Keratinocyte (primary cell): ENCODE data around the gene ARHGAP15. TPM values are rescaled to one million over a fixed set of nuclear protein-coding genes. Genes with fewer than 3 reads are reported as not detected.

Experiments
- DNase-seq: peaks from one replicate; pipeline ENCODE4 v3.0.0-alpha.2; 2011; ENCODE audit warnings: low read depth, missing footprints, low spot score
- FAIRE-seq: peaks from 2 replicates; lab custom pipeline; 2011; peaks lifted over from hg19 to GRCh38; lab: Jason Lieb, UNC
- H2AFZ ChIP-seq: 2 replicates; pipeline ENCODE4 v1.6.0; 2012; ENCODE audit warnings: low read length, control low read depth, inconsistent platforms; ENCODE audit not compliant: control insufficient read depth
- H3K27ac ChIP-seq: 2 replicates; pipeline ENCODE4 v1.5.1; 2011; ENCODE audit warnings: low read length; ENCODE audit not compliant: control insufficient read depth, insufficient read depth
- H3K27me3 ChIP-seq: 3 replicates; pipeline ENCODE4 v1.6.0; 2011; ENCODE audit warnings: low read length; ENCODE audit not compliant: control insufficient read depth, insufficient read depth; ENCODE audit errors: extremely low read depth
- H3K36me3 ChIP-seq, 2 experiments: 2 replicates in 1 of 2; 3 replicates in 1 of 2; pipeline ENCODE4 v1.5.1; 2011; ENCODE audit warnings: low read length in 2 of 2, mild to moderate bottlenecking in 1 of 2; ENCODE audit not compliant: control insufficient read depth in 2 of 2, insufficient read depth in 2 of 2; ENCODE audit errors: extremely low read depth in 1 of 2
- H3K4me1 ChIP-seq: 3 replicates; pipeline ENCODE4 v1.5.1; 2011; ENCODE audit warnings: low read length; ENCODE audit not compliant: control insufficient read depth, insufficient read depth; ENCODE audit errors: extremely low read depth
- H3K4me2 ChIP-seq: 3 replicates; pipeline ENCODE4 v1.6.0; 2011; ENCODE audit warnings: low read depth, low read length; ENCODE audit not compliant: control insufficient read depth, insufficient read depth; ENCODE audit errors: extremely low read depth
- H3K4me3 ChIP-seq, 3 experiments: fragments of 200-600 bp in 1 of 3; sonication (generic) in 1 of 3; 2 replicates in 2 of 3; 3 replicates in 1 of 3; pipeline ENCODE4 v1.5.1; 2011 to 2016; ENCODE audit warnings: low read length in 3 of 3, mild to moderate bottlenecking in 3 of 3, control low read depth in 2 of 3, inconsistent platforms in 1 of 3, low read depth in 1 of 3, mixed read lengths in 1 of 3, mixed run types in 1 of 3, moderate library complexity in 1 of 3; ENCODE audit not compliant: control insufficient read depth in 2 of 3, insufficient read depth in 2 of 3; ENCODE audit errors: extremely low read depth in 1 of 3
- H3K79me2 ChIP-seq: 2 replicates; pipeline ENCODE4 v1.6.0; 2012; ENCODE audit warnings: low read length; ENCODE audit not compliant: control insufficient read depth, insufficient read depth
- H3K9ac ChIP-seq: 3 replicates; pipeline ENCODE4 v1.6.0; 2011; ENCODE audit warnings: low read length; ENCODE audit not compliant: control insufficient read depth, insufficient read depth; ENCODE audit errors: extremely low read depth
- H3K9me1 ChIP-seq: 3 replicates; pipeline ENCODE4 v1.6.0; 2011; ENCODE audit warnings: low read length; ENCODE audit not compliant: control insufficient read depth, insufficient read depth; ENCODE audit errors: extremely low read depth
- H3K9me3 ChIP-seq: 2 replicates; pipeline ENCODE4 v1.5.1; 2012; ENCODE audit warnings: low read depth, low read length; ENCODE audit not compliant: control insufficient read depth
- H4K20me1 ChIP-seq: 3 replicates; pipeline ENCODE4 v1.6.0; 2011; ENCODE audit warnings: low read length; ENCODE audit not compliant: control insufficient read depth, insufficient read depth; ENCODE audit errors: extremely low read depth
- EZH2 ChIP-seq: IDR thresholded peaks from one replicate; pipeline ENCODE4 v1.6.1; 2012; ENCODE audit warnings: inconsistent platforms, mild to moderate bottlenecking, low read length, moderate library complexity
- dilution Hi-C: fragments of 300-500 bp; cut with MboI; formaldehyde crosslinking; loops from one replicate; pipeline ENCODE4 v1.7.0; 2020; ENCODE audit warnings: low sequenced_read_pairs; ENCODE audit not compliant: extremely low pct_ligation_motif_present
- polyA plus RNA-seq, 5 experiments: library from polyadenylated mRNA; depleted of rRNA in 3 of 5; stranded (reverse) in 3 of 5; stranded (forward) in 1 of 5; unstranded in 1 of 5; fragments of >200 nt; gene quantifications; 1 replicate in 1 of 5; 2 replicates in 3 of 5; 3 replicates in 1 of 5; pipeline versions ENCODE4 v1.2.1 to v1.2.3, GENCODE V29; 2011 to 2012; ENCODE audit warnings: missing spikeins in 2 of 5, low read depth in 1 of 5, low replicate concordance in 1 of 5
- TF ChIP-seq, protein P1 (sequence below), 3 experiments: IDR thresholded peaks in 1 of 3; conservative IDR thresholded peaks in 1 of 3; optimal IDR thresholded peaks in 1 of 3; 2 replicates in 2 of 3; 3 replicates in 1 of 3; pipeline versions ENCODE3 to v1.5.1; 2011; ENCODE audit warnings: low read length in 3 of 3, mild to moderate bottlenecking in 3 of 3, moderate library complexity in 2 of 3, control low read depth in 1 of 3, inconsistent platforms in 1 of 3; ENCODE audit not compliant: insufficient read depth in 2 of 3; ENCODE audit errors: extremely low read depth in 1 of 3

The ARHGAP15 gene
- polyA plus RNA-seq, 1 donor (not counting 4 experiments of a cell fraction or from before 2014, with no cell fraction given) = not detected

DNA sequence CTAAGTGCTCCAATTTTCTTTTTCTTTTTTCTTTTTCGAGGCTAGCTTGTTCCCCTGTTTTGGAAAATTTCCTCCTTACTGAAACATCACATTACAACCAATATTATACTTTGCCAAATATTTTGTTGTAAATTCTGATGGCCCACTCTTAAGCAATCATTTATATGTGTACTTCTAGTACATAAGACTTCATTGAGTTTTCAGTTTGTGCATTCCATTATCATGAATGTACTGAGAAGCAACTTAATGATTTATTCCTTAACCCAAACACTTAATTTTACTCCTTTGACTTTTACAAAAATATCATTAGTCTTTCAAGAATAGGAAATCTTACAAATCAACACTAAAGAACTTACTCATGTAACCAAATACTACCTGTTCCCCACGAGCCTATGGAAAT is 242.4 kb downstream of the ARHGAP15 start:
- Histone ChIP-seq H3K4me3 (no peak overlapping the region), H3K9me3 (no peaks in the 10 kb centered on the region), H3K4me2 (no peak overlapping the region), H3K79me2 (no peaks in the 10 kb centered on the region), H3K4me1 (no peaks in the 10 kb centered on the region), H3K9ac (no peak overlapping the region), H4K20me1 (no peaks in the 10 kb centered on the region), H3K27me3 (no peaks in the 10 kb centered on the region), H3K36me3 (no peaks in the 10 kb centered on the region), H3K9me1 (no peaks in the 10 kb centered on the region), H3K27ac (no peak overlapping the region), H2AFZ (no peak overlapping the region)
- TF ChIP-seq, protein P1, sequence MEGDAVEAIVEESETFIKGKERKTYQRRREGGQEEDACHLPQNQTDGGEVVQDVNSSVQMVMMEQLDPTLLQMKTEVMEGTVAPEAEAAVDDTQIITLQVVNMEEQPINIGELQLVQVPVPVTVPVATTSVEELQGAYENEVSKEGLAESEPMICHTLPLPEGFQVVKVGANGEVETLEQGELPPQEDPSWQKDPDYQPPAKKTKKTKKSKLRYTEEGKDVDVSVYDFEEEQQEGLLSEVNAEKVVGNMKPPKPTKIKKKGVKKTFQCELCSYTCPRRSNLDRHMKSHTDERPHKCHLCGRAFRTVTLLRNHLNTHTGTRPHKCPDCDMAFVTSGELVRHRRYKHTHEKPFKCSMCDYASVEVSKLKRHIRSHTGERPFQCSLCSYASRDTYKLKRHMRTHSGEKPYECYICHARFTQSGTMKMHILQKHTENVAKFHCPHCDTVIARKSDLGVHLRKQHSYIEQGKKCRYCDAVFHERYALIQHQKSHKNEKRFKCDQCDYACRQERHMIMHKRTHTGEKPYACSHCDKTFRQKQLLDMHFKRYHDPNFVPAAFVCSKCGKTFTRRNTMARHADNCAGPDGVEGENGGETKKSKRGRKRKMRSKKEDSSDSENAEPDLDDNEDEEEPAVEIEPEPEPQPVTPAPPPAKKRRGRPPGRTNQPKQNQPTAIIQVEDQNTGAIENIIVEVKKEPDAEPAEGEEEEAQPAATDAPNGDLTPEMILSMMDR (optimal IDR thresholded peaks at IDR 0.05 in 1 of 3, IDR thresholded peaks at IDR 0.05 in 1 of 3, conservative IDR thresholded peaks at IDR 0.05 in 1 of 3; ENCODE audit: extremely low read depth in 1 of 3, insufficient read depth in 2 of 3, low read length in 3 of 3) = no peak
- no peak for TF ChIP-seq EZH2
- FAIRE-seq (no peak), DNase-seq (no peak)
- dilution Hi-C loops = no loop called here

DNA sequence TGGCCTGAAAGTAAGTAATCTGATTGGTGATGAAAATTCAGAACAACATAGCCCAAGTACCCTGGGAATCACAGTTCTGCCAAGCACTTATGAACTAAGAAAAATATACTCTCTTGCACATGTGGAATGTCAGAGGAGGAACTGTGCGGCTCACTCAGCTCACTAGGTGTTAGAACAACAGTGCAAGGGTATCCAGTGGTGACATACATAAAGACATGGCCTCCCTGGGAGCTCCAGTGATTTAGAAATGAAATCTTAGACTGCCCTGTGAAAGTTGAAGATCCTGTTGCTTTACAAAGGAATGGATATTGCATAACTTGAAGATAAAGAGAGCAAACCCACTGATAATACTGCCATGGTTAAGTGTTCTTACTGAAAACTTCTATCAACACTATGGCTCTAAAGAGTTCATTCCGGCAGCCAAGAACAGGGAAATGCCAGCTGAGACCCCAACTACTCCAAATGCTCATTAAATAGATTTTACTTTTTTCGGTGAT is 246.2 kb downstream of the ARHGAP15 start:
- Histone ChIP-seq H3K4me2 (no peak overlapping the region), H3K9ac (no peak overlapping the region), H3K4me1 (no peaks in the 10 kb centered on the region), H4K20me1 (no peaks in the 10 kb centered on the region), H3K9me1 (no peaks in the 10 kb centered on the region), H3K9me3 (no peaks in the 10 kb centered on the region), H3K79me2 (no peaks in the 10 kb centered on the region), H3K36me3 (no peaks in the 10 kb centered on the region), H3K4me3 (no peak overlapping the region), H3K27me3 (no peaks in the 10 kb centered on the region), H2AFZ (no peak overlapping the region), H3K27ac (no peak overlapping the region)
- TF ChIP-seq, protein P1 (optimal IDR thresholded peaks at IDR 0.05 in 1 of 3, IDR thresholded peaks at IDR 0.05 in 1 of 3, conservative IDR thresholded peaks at IDR 0.05 in 1 of 3; ENCODE audit: extremely low read depth in 1 of 3, insufficient read depth in 2 of 3, low read length in 3 of 3) = no peak
- no peak for TF ChIP-seq EZH2
- dilution Hi-C loops = no loop called here
- DNase-seq (no peak), FAIRE-seq (no peak)
